DOHH2 (cell line): ENCODE results near the gene MTFP1.
A peak's percentile ranks its signal among the peaks of the same experiment; 100 is the strongest.

ENCODE experiments used
- H3F3A ChIP-seq: fragments of 200-600 bp; sonication (generic), shearing (Covaris generic); 2 replicates; pipeline ENCODE4 v1.6.0; 2016; ENCODE audit warnings: antibody characterized with exemption, mild to moderate bottlenecking; ENCODE audit not compliant: control insufficient read depth, insufficient read depth
- H3K27ac ChIP-seq: fragments of 200-600 bp; sonication (generic); 2 replicates; pipeline ENCODE4 v1.5.1; 2014; ENCODE audit warnings: low read depth, mild to moderate bottlenecking, low read length, moderate library complexity
- H3K27me3 ChIP-seq: fragments of 200-600 bp; sonication (generic); 2 replicates; pipeline ENCODE4 v1.6.1; 2014; ENCODE audit warnings: mild to moderate bottlenecking, low read length, mixed read lengths; ENCODE audit not compliant: control insufficient read depth
- H3K36me3 ChIP-seq: fragments of 200-600 bp; sonication (generic); 2 replicates; pipeline ENCODE4 v1.6.1; 2014; ENCODE audit warnings: mild to moderate bottlenecking, low read length, moderate library complexity, mixed read lengths; ENCODE audit not compliant: control insufficient read depth
- H3K4me1 ChIP-seq: fragments of 200-600 bp; sonication (generic); 2 replicates; pipeline ENCODE4 v1.6.1; 2014; ENCODE audit warnings: mild to moderate bottlenecking, low read length, mixed read lengths; ENCODE audit not compliant: control insufficient read depth
- H3K4me2 ChIP-seq: fragments of 200-600 bp; sonication (generic); 2 replicates; pipeline ENCODE4 v1.6.0; 2014; ENCODE audit warnings: mild to moderate bottlenecking, low read length, moderate library complexity
- H3K4me3 ChIP-seq: fragments of 200-600 bp; sonication (generic); 2 replicates; pipeline ENCODE4 v1.5.1; 2014; ENCODE audit warnings: mild to moderate bottlenecking, low read length, mixed read lengths
- H3K79me2 ChIP-seq: fragments of 200-600 bp; sonication (generic); 2 replicates; pipeline ENCODE4 v1.6.1; 2014; ENCODE audit warnings: mild to moderate bottlenecking, low read length, mixed read lengths; ENCODE audit not compliant: control insufficient read depth
- H3K9me2 ChIP-seq: fragments of 200-600 bp; sonication (generic); replicated peaks from 2 replicates; pipeline ENCODE4 v1.6.1; 2014; ENCODE audit warnings: mild to moderate bottlenecking, low read length, mixed read lengths; ENCODE audit not compliant: control insufficient read depth
- H3K9me3 ChIP-seq: fragments of 200-600 bp; sonication (generic); 2 replicates; pipeline ENCODE4 v1.6.1; 2014; ENCODE audit warnings: antibody characterized with exemption, low read length, mixed read lengths; ENCODE audit not compliant: control insufficient read depth, insufficient read depth
- H4K20me1 ChIP-seq: fragments of 200-600 bp; sonication (generic); 2 replicates; pipeline ENCODE4 v1.6.0; 2014; ENCODE audit warnings: low read depth, mild to moderate bottlenecking, antibody characterized with exemption, low read length, moderate library complexity; ENCODE audit not compliant: control insufficient read depth, insufficient read depth
- EZH2phosphoT487 ChIP-seq: fragments of 200-600 bp; sonication (generic); IDR thresholded peaks from 2 replicates; pipeline ENCODE4 v1.6.1; 2017; ENCODE audit warnings: borderline replicate concordance, mild to moderate bottlenecking, antibody characterized with exemption, low read length, moderate library complexity, mixed read lengths
- TF ChIP-seq, protein P1 (sequence below): fragments of 200-600 bp; sonication (generic); IDR thresholded peaks from one replicate; pipeline ENCODE4 v1.5.1; 2014; ENCODE audit warnings: antibody characterized with exemption, mild to moderate bottlenecking, low read depth, low read length; ENCODE audit not compliant: poor library complexity, severe bottlenecking

MTFP1 gene, protein sequence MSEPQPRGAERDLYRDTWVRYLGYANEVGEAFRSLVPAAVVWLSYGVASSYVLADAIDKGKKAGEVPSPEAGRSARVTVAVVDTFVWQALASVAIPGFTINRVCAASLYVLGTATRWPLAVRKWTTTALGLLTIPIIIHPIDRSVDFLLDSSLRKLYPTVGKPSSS

DNA sequence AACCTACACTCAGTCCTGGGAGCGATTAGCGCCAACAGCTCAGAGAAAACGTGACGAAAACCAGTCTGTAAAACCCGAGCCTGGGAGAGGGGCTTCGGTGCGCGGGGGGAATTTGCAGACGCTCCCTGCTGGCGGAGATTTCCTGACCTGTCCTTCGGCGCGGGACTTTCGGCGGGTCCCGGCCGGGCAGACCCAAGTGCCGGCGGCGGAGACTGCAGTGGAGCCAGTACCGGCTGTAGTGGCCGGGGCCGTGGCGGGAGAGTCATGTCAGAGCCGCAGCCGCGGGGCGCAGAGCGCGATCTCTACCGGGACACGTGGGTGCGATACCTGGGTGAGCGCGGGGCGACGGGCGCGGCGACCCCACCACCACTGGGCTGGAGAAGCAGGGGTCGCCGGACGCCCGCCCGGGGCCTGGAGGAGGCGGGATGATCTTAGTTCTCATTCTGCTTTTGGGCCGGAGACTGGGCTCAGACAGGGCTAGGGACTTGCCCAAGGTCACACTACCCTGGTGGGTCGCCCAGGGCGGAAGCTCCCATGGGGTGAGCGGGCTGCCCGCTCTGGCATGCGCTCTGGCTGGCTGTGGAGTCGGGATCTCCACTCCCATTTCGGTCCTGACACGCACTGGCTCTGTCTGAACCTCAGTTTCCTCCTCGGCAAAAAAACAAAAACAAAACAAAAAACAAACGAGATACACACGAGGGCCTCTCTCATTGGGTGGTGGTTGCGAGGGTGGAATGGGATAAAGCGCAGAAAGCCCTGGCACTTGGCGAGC lies at the start of gene MTFP1:
Gene MTFP1 (plus strand): TSS at position 153 of the 772 bp plus-strand sequence. CDS start 112 bp downstream, at position 265.
- H3K9me2 ChIP-seq = no peaks in the 10 kb centered on the region
- H3K4me2 ChIP-seq = peak within 1 kb of the TSS; percentile 99
- H3K9me3 ChIP-seq = no peaks in the 10 kb centered on the region
- peaks cover 64% of the 10 kb centered on the region for H3K36me3 ChIP-seq
- H3K27ac ChIP-seq = peak within 1 kb of the TSS; percentile 67
- TF ChIP-seq, protein P1, sequence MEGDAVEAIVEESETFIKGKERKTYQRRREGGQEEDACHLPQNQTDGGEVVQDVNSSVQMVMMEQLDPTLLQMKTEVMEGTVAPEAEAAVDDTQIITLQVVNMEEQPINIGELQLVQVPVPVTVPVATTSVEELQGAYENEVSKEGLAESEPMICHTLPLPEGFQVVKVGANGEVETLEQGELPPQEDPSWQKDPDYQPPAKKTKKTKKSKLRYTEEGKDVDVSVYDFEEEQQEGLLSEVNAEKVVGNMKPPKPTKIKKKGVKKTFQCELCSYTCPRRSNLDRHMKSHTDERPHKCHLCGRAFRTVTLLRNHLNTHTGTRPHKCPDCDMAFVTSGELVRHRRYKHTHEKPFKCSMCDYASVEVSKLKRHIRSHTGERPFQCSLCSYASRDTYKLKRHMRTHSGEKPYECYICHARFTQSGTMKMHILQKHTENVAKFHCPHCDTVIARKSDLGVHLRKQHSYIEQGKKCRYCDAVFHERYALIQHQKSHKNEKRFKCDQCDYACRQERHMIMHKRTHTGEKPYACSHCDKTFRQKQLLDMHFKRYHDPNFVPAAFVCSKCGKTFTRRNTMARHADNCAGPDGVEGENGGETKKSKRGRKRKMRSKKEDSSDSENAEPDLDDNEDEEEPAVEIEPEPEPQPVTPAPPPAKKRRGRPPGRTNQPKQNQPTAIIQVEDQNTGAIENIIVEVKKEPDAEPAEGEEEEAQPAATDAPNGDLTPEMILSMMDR = no peak
- no peak for TF ChIP-seq EZH2phosphoT487
- H3K4me1 ChIP-seq = peaks cover 41% of the 10 kb centered on the region
- H3F3A ChIP-seq = peaks cover 15% of the 10 kb centered on the region
- peak within 1 kb of the TSS; percentile 95 for H3K4me3 ChIP-seq
- H3K27me3 ChIP-seq = no peaks in the 10 kb centered on the region
- peaks cover 56% of the 10 kb centered on the region for H3K79me2 ChIP-seq
- 0 out of 2 replicates have a peak, but pooled peaks cover 10% of the 10 kb centered on the region for H4K20me1 ChIP-seq

DNA sequence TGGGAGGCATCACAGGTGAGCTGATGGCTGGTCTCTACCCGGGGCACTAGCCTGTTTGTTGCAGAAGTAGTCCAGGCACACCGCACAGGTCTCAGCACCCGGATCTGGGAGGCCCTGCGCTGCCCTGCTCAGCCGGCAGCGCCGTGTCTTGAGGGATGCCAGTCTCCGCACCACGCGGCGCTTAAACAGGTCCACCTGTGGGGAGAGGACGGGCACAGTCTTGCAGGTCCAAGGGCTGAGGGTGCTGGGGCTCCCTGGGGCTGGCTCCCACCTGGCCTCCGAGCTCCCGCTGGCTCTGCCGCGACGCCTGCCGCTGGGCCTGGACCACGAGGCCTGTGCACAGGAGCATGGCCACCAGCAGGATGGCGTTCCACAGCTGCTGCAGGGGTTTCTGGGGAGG lies 45.6 kb upstream of the MTFP1 start:
- TF ChIP-seq, protein P1 = no peak
- no peak for TF ChIP-seq EZH2phosphoT487
- Histone ChIP-seq H4K20me1 (no peaks in the 10 kb centered on the region), H3K4me3 (no peak overlapping the region), H3K27ac (no peak overlapping the region), H3K36me3 (no peaks in the 10 kb centered on the region), H3K79me2 (no peaks in the 10 kb centered on the region), H3K27me3 (no peaks in the 10 kb centered on the region), H3F3A (no peaks in the 10 kb centered on the region), H3K4me1 (no peaks in the 10 kb centered on the region), H3K9me3 (no peaks in the 10 kb centered on the region), H3K9me2 (no peaks in the 10 kb centered on the region), H3K4me2 (no peak overlapping the region)

DNA sequence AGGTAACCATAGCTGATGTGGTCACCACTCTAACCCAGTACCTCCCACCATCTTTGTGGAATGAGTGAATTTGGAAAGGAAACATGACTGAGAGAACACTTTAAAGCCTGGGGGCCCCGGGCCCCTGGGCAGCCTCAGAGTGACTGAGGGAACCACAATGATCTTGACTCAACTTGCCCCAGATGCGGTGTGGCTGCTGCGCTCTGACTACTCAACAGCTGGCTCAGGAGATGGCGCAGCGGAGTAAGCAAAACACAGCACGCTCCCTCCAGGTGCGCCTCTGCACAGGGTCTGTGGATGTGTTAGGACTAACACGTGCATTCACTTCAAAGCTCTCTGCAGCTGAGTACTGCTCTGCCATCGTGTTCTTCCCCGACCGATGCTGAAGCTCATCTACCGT lies 44.3 kb upstream of the MTFP1 start:
- H3K4me3 ChIP-seq = no peak overlapping the region
- no peaks in the 10 kb centered on the region for H3K9me2 ChIP-seq
- H3F3A ChIP-seq = no peaks in the 10 kb centered on the region
- TF ChIP-seq EZH2phosphoT487 = no peak
- H3K36me3 ChIP-seq = no peaks in the 10 kb centered on the region
- H3K9me3 ChIP-seq = no peaks in the 10 kb centered on the region
- H3K27me3 ChIP-seq = no peaks in the 10 kb centered on the region
- H3K4me2 ChIP-seq = no peak overlapping the region
- H3K27ac ChIP-seq = no peak overlapping the region
- no peaks in the 10 kb centered on the region for H4K20me1 ChIP-seq
- no peaks in the 10 kb centered on the region for H3K79me2 ChIP-seq
- H3K4me1 ChIP-seq = no peaks in the 10 kb centered on the region

DNA sequence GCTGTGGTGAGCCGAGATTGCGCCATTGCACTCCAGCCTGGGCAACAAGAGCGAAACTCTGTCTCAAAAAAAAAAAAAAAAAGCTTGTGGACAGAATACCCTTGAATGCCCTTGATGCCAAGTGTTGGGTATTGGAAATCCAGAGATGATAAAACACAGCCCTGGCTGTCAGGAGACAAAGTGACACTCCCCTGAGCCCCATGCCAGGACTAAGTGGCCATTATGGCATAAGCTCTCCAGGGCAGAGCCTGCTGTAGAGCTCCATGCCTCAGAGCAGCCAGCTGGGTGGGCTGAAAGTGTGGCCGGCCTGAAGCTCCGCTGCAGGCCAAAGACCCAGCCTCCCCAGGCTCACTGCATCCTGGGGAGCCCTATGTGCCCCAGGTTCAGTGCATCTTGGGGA lies 43.2 kb upstream of the MTFP1 start:
- no peaks in the 10 kb centered on the region for H3K27me3 ChIP-seq
- no peaks in the 10 kb centered on the region for H4K20me1 ChIP-seq
- H3K4me2 ChIP-seq = no peak overlapping the region
- no peaks in the 10 kb centered on the region for H3K36me3 ChIP-seq
- no peak overlapping the region for H3K4me3 ChIP-seq
- no peaks in the 10 kb centered on the region for H3K9me3 ChIP-seq
- H3F3A ChIP-seq = no peaks in the 10 kb centered on the region
- TF ChIP-seq, protein P1 = no peak
- no peak for TF ChIP-seq EZH2phosphoT487
- H3K9me2 ChIP-seq = no peaks in the 10 kb centered on the region
- no peak overlapping the region for H3K27ac ChIP-seq
- no peaks in the 10 kb centered on the region for H3K79me2 ChIP-seq
- H3K4me1 ChIP-seq = peaks cover 4% of the 10 kb centered on the region; the same call in 1 of the 2 replicates
